ENCODE data around the gene EGFR.

EGFR gene

GRCh38 chr7:55251911-55252310 lies 233.1 kb downstream of the EGFR start:
- H3K4me1 Mint-ChIP-seq (ENCODE audit: low read depth), result peaks cover 9% of the 10 kb centered on the region
- no peaks in the 10 kb centered on the region for H3K9me3 Mint-ChIP-seq
- peaks cover 51% of the 10 kb centered on the region for H3K27me3 Mint-ChIP-seq
- H3K4me3 Mint-ChIP-seq, result no peak overlapping the region
- no peak overlapping the region for H3K27ac Mint-ChIP-seq
- no peaks in the 10 kb centered on the region for H3K36me3 Mint-ChIP-seq (ENCODE audit: low read depth)

DNA sequence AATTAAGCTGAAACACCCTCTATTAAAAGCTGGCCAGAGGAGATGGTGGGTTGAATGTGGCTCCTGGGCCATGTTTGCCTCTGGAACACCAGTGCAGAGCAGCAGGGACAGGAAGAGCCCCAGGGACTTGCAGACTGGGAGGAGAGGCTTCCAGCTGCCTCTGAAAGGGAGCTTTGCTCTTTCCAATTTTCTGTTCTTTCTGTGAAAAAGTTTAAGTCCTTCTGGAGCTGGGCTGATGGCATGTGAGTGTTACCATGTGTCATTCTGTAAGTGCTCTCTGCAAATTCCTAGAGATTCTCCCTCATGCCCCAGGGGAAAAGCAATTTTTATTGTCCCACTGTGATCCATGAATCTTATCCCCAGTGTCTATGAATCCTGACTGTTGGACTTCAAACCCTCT lies 233.6 kb downstream of the EGFR start:
- H3K36me3 Mint-ChIP-seq (ENCODE audit: low read depth), result no peaks in the 10 kb centered on the region
- H3K27me3 Mint-ChIP-seq, result peaks cover 55% of the 10 kb centered on the region
- H3K27ac Mint-ChIP-seq, result no peak overlapping the region
- no peaks in the 10 kb centered on the region for H3K9me3 Mint-ChIP-seq
- H3K4me3 Mint-ChIP-seq, result no peak overlapping the region
- H3K4me1 Mint-ChIP-seq (ENCODE audit: low read depth), result peaks cover 9% of the 10 kb centered on the region

DNA sequence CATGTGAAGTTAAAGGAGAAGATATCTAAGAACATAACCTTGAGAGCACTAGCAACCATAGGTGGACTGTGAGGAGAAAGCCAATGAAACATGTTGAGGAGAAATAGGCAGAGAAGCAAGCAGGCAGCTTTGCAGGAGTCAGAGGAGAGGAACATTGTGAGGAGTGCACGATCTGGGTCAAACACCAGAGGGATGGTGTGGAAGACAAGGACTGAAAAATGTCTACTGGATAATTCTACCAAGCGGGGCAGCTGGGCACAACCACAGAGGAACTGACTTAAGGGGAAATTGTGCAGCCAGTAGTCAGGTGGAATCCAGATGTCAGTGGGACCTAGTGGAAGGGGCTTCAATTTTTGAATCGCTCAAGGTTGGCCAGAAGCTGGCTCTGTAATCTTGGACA lies 234.4 kb downstream of the EGFR start:
- Mint-ChIP-seq H3K27ac (no peak overlapping the region), H3K36me3 (ENCODE audit: low read depth) (no peaks in the 10 kb centered on the region), H3K4me3 (no peak overlapping the region), H3K27me3 (peaks cover 51% of the 10 kb centered on the region), H3K9me3 (no peaks in the 10 kb centered on the region), H3K4me1 (ENCODE audit: low read depth) (peaks cover 9% of the 10 kb centered on the region)

DNA sequence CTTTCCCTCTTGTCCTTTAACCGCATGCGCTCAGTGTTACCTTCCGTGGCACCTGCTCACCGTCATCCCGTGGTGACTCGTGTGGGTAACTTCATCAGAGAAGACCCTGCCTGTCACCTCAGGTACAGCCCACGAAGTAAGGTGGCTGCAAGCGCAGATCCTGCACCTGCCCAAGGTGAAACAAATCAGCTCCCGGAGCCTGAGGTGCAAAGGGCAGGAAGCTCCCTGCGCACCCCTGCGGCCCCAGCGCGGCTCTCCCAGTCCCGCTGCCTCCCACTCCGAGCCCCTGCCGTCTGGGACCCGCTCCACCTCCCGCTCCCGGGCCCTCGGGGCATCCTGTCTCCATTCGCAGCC lies 235.4 kb downstream of the EGFR start:
- Mint-ChIP-seq H3K27me3 (peaks cover 47% of the 10 kb centered on the region), H3K4me3 (no peak overlapping the region), H3K27ac (no peak overlapping the region)

GRCh38 chr7:55254596-55255495 lies 236.0 kb downstream of the EGFR start:
- peaks cover 44% of the 10 kb centered on the region for H3K27me3 Mint-ChIP-seq
- H3K4me3 Mint-ChIP-seq, result peak overlapping the region; percentile 82
- H3K4me1 Mint-ChIP-seq (ENCODE audit: low read depth), result peaks cover 9% of the 10 kb centered on the region
- no peak overlapping the region for H3K27ac Mint-ChIP-seq
- H3K36me3 Mint-ChIP-seq (ENCODE audit: low read depth), result no peaks in the 10 kb centered on the region
- no peaks in the 10 kb centered on the region for H3K9me3 Mint-ChIP-seq

More for the DNA sequence above, 235.4 kb downstream of the EGFR start:
- H3K4me1 Mint-ChIP-seq (ENCODE audit: low read depth), result peaks cover 9% of the 10 kb centered on the region
- H3K9me3 Mint-ChIP-seq, result no peaks in the 10 kb centered on the region
- H3K36me3 Mint-ChIP-seq (ENCODE audit: low read depth), result no peaks in the 10 kb centered on the region

GRCh38 chr7:55255496-55256445 lies 237.0 kb downstream of the EGFR start:
- Mint-ChIP-seq H3K9me3 (no peaks in the 10 kb centered on the region), H3K4me1 (ENCODE audit: low read depth) (peaks cover 9% of the 10 kb centered on the region), H3K27ac (no peak overlapping the region), H3K4me3 (peak overlapping the region; percentile 82), H3K27me3 (peaks cover 38% of the 10 kb centered on the region), H3K36me3 (ENCODE audit: low read depth) (no peaks in the 10 kb centered on the region)

- H3K27me3 Mint-ChIP-seq, result peaks cover 41% of the 10 kb centered on the region
- no peak overlapping the region for H3K27ac Mint-ChIP-seq
- H3K36me3 Mint-ChIP-seq (ENCODE audit: low read depth), result no peaks in the 10 kb centered on the region
These were observed 239.8 kb downstream of the EGFR start for GRCh38 chr7:55258631-55259030.

DNA sequence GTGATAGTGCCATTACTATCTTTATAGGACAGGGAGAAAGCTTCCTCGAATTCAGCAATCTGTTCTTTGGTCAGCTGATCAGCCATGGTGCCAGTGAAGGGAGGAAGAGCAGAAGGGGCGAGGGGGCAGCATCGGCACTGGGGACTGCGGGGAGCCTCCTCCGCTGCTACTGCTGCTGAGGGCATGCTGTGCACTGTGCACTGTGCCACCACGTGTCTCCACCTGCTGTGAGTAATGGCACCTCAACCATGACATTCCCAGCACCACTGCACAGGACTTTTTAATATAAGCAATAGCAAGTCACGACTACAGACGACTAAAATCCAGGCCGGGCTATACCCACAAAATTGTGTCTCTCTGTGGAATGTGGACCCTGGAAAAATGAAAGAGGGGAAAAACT lies 241.4 kb downstream of the EGFR start:
- Mint-ChIP-seq H3K27ac (no peak overlapping the region), H3K36me3 (ENCODE audit: low read depth) (no peaks in the 10 kb centered on the region), H3K9me3 (no peaks in the 10 kb centered on the region), H3K4me1 (ENCODE audit: low read depth) (peaks cover 8% of the 10 kb centered on the region), H3K27me3 (peaks cover 34% of the 10 kb centered on the region), H3K4me3 (no peak overlapping the region)

More at GRCh38 chr7:55258631-55259030, 239.8 kb downstream of the EGFR start:
- Mint-ChIP-seq H3K9me3 (no peaks in the 10 kb centered on the region), H3K4me1 (ENCODE audit: low read depth) (peaks cover 9% of the 10 kb centered on the region), H3K4me3 (no peak overlapping the region)

GRCh38 chr7:55260676-55261385 lies 242.0 kb downstream of the EGFR start:
- H3K27me3 Mint-ChIP-seq, result peaks cover 28% of the 10 kb centered on the region

More at GRCh38 chr7:55260676-55261385, 242.0 kb downstream of the EGFR start:
- Mint-ChIP-seq H3K4me3 (no peak overlapping the region), H3K27ac (no peak overlapping the region), H3K4me1 (ENCODE audit: low read depth) (peaks cover 4% of the 10 kb centered on the region), H3K36me3 (ENCODE audit: low read depth) (no peaks in the 10 kb centered on the region), H3K9me3 (no peaks in the 10 kb centered on the region)

Measured in stimulated activated naive CD8-positive, alpha-beta T cell treated with anti-CD3 and anti-CD28 coated beads, Interleukin-15, Interleukin-2, amounts not matched to agents 100 ng/mL and 50 ng/mL, for 24 hours (primary cell).